ENCODE data around the gene CNNM2.

GRCh38 chr10:102941401-102941800 is 23.3 kb downstream of the CNNM2 start:
- TF ChIP-seq CTCF (conservative IDR thresholded peaks at IDR 0.05) (no peak), ZFX (IDR thresholded peaks at IDR 0.05) (no peak)
